CD4-positive, alpha-beta T cell treated with Interleukin-17A for 1 hour (primary cell): ENCODE data around the gene SLIRP.
"Not testable (repeated sequence)": the region's sequence is repeated elsewhere in the genome, so short reads cannot be mapped to it uniquely, and the experiment has no call there.

Source experiments
- DNase-seq: peaks from one replicate; pipeline ENCODE4 v3.0.0-alpha.2; 2020

The SLIRP gene

GRCh38 chr14:77746064-77746702 lies 38.3 kb downstream of the SLIRP start:
- DNase-seq = no peak

GRCh38 chr14:77747425-77747824 lies 39.5 kb downstream of the SLIRP start:
- not testable (repeated sequence) for DNase-seq

GRCh38 chr14:77752266-77752665 lies 44.4 kb downstream of the SLIRP start:
- DNase-seq = no peak

GRCh38 chr14:77752799-77753516 lies 45.1 kb downstream of the SLIRP start:
- DNase-seq = no peak

- peak; percentile 95 for DNase-seq
These were observed 52.7 kb downstream of the SLIRP start, which contains the start of gene SNW1 for GRCh38 chr14:77760381-77761204. Gene SNW1 (minus strand): TSS chr14:77761156. CDS start chr14:77761127, 29 bp downstream.

GRCh38 chr14:77761205-77761931 lies 53.5 kb downstream of the SLIRP start:
- no peak for DNase-seq

GRCh38 chr14:77763316-77763715 lies 55.4 kb downstream of the SLIRP start:
- no peak for DNase-seq

- no peak for DNase-seq
These were observed 56.1 kb downstream of the SLIRP start for GRCh38 chr14:77763978-77764377.
